Panc1 (cell line): ENCODE measurements around the gene NYAP2. TPM values are rescaled to one million over a fixed set of nuclear protein-coding genes. Genes with fewer than 3 reads are reported as not detected.

Experiments
- ATAC-seq: fragments of 200-7000 bp; cut with Tn5 transposase; 2 replicates; pipeline ENCODE4 v1.9.1; 2020; ENCODE audit warnings: mild to moderate bottlenecking, moderate library complexity
- BruUV-seq: library from RNA; stranded (reverse); fragments of 400-500 nt; replicated peaks from 2 replicates; lab custom pipeline; 2021; lab: Mats Ljungman, UMichigan
- CTCF ChIA-PET: fragments of 300-600 bp; sonication (Branson Sonifier 250); formaldehyde crosslinking; loops from one replicate; lab custom pipeline; 2022; ENCODE audit warnings: antibody characterized with exemption; lab: Charles Lee
- POLR2A ChIA-PET: fragments of 300-600 bp; sonication (Branson Sonifier 250); formaldehyde crosslinking; loops from one replicate; lab custom pipeline; 2022; ENCODE audit warnings: antibody characterized with exemption; lab: Charles Lee
- DNase-seq: peaks from one replicate; pipeline ENCODE4 v3.0.0-alpha.2; 2010; ENCODE audit warnings: low read depth, low spot score
- H3K27ac ChIP-seq: 2 replicates; pipeline ENCODE4 v1.5.1; 2011; ENCODE audit warnings: mild to moderate bottlenecking, low read length, inconsistent platforms
- H3K27me3 ChIP-seq: fragments of 200-500 bp; sonication (Bioruptor generic); 2 replicates; pipeline ENCODE4 v1.6.0; 2014; ENCODE audit warnings: low read length, inconsistent platforms; ENCODE audit not compliant: control insufficient read depth, insufficient read depth
- H3K36me3 ChIP-seq: fragments of 200-500 bp; sonication (Bioruptor generic); 2 replicates; pipeline ENCODE4 v1.5.1; 2014; ENCODE audit warnings: inconsistent platforms, mild to moderate bottlenecking, low read length, moderate library complexity; ENCODE audit not compliant: control insufficient read depth, insufficient read depth
- H3K4me1 ChIP-seq: 2 replicates; pipeline ENCODE4 v1.5.1; 2011; ENCODE audit warnings: inconsistent platforms, mild to moderate bottlenecking, low read length, moderate library complexity; ENCODE audit not compliant: control insufficient read depth, insufficient read depth
- H3K4me3 ChIP-seq, 2 experiments: 2 replicates each; pipeline ENCODE4 v1.5.1; 2011 to 2012; ENCODE audit warnings: low read depth in 2 of 2, low read length in 2 of 2, mild to moderate bottlenecking in 2 of 2, inconsistent platforms in 1 of 2, moderate library complexity in 1 of 2
- H3K9me3 ChIP-seq: fragments of 200-500 bp; sonication (Bioruptor generic); 2 replicates; pipeline ENCODE4 v1.5.1; 2014; ENCODE audit warnings: low read depth, mild to moderate bottlenecking, inconsistent platforms, low read length, moderate library complexity; ENCODE audit not compliant: control insufficient read depth, insufficient read depth
- CTCF ChIP-seq: fragments of 450-650 bp; IDR thresholded peaks from 2 replicates; pipeline ENCODE4 v1.5.1; 2017; ENCODE audit warnings: mild to moderate bottlenecking
- POLR2AphosphoS5 ChIP-seq: IDR thresholded peaks from 2 replicates; pipeline ENCODE4 v1.6.1; 2012; ENCODE audit warnings: mild to moderate bottlenecking, low read depth, low read length, moderate library complexity
- REST ChIP-seq, 2 experiments: IDR thresholded peaks; 2 replicates each; pipeline ENCODE4 v1.6.1; 2011 to 2012; ENCODE audit warnings: low read depth in 2 of 2, control low read depth in 1 of 2, low read length in 1 of 2, mild to moderate bottlenecking in 1 of 2, moderate library complexity in 1 of 2; ENCODE audit not compliant: insufficient read depth in 1 of 2
- SIN3A ChIP-seq: IDR thresholded peaks from 2 replicates; pipeline ENCODE4 v1.6.1; 2012; ENCODE audit warnings: low read depth, mild to moderate bottlenecking, low read length, moderate library complexity, borderline replicate concordance; ENCODE audit not compliant: insufficient read depth
- TCF7L2 ChIP-seq: IDR thresholded peaks from 2 replicates; pipeline ENCODE4 v1.6.1; 2011; ENCODE audit warnings: mild to moderate bottlenecking, low read depth, low read length, inconsistent platforms
- in situ Hi-C: cut with HindIII; loops from 2 replicates; pipeline ENCODE4 v1.10.0; 2016; ENCODE audit warnings: low sequenced_read_pairs, low pct_unique_long_range_greater_than_20kb
- intact Hi-C: fragments of 100-400 bp; cut with micrococcal nuclease; formaldehyde crosslinking; loops from one replicate; pipeline ENCODE4 v1.10.0; 2022; ENCODE audit not compliant: unreplicated experiment
- total RNA-seq: library from RNA; stranded (reverse); gene quantifications from one replicate; pipeline ENCODE4 v1.2.1, GENCODE V29; 2021; ENCODE audit not compliant: unreplicated experiment

The NYAP2 gene
- total RNA-seq, 1 experiment from 2014 or later, result not detected

GRCh38 chr2:225378984-225379383 is 20.5 kb upstream of the NYAP2 start:
- Histone ChIP-seq H3K9me3 (no peaks in the 10 kb centered on the region), H3K36me3 (no peaks in the 10 kb centered on the region), H3K27ac (no peak overlapping the region), H3K4me3 (no peak overlapping the region), H3K27me3 (no peaks in the 10 kb centered on the region), H3K4me1 (no peaks in the 10 kb centered on the region)
- CTCF ChIA-PET, result no interaction called here
- no peak for TF ChIP-seq REST (IDR thresholded peaks at IDR 0.05; ENCODE audit: insufficient read depth in 1 of 2, low read depth in 2 of 2, low read length in 1 of 2)
- TF ChIP-seq CTCF, result no peak
- no peak for TF ChIP-seq SIN3A
- no peak for TF ChIP-seq POLR2AphosphoS5
- TF ChIP-seq TCF7L2, result no peak
- POLR2A ChIA-PET, result no interaction called here
- intact Hi-C loops, result no loop called here
- no TSS peak for BruUV-seq
- in situ Hi-C loops, result no loop called here
- DNase-seq, result no peak
- no peak for ATAC-seq

- DNase-seq, result no peak
- intact Hi-C loops (no loop called here), in situ Hi-C loops (no loop called here)
- H3K27me3 ChIP-seq, result no peaks in the 10 kb centered on the region
- H3K36me3 ChIP-seq, result no peaks in the 10 kb centered on the region
- ChIA-PET POLR2A (no interaction called here), CTCF (no interaction called here)
- TF ChIP-seq REST (IDR thresholded peaks at IDR 0.05; ENCODE audit: insufficient read depth in 1 of 2, low read depth in 2 of 2, low read length in 1 of 2), result no peak
- TF ChIP-seq CTCF, result no peak
- BruUV-seq, result no TSS peak
- no peaks in the 10 kb centered on the region for H3K9me3 ChIP-seq
- no peaks in the 10 kb centered on the region for H3K4me1 ChIP-seq
- H3K27ac ChIP-seq, result no peak overlapping the region
- no peak overlapping the region for H3K4me3 ChIP-seq
- no peak for ATAC-seq
Observed at GRCh38 chr2:225379856-225380255, 19.7 kb upstream of the NYAP2 start.
